Loucy (cell line): ENCODE measurements around the gene TRAPPC14.

ENCODE experiments used
- H2AFZ ChIP-seq: fragments of 200-600 bp; sonication (generic); 2 replicates; pipeline ENCODE4 v1.6.0; 2016; ENCODE audit warnings: antibody characterized with exemption, mild to moderate bottlenecking, low read length, moderate library complexity
- H3F3A ChIP-seq: fragments of 200-600 bp; 2 replicates; pipeline ENCODE4 v1.6.0; 2016; ENCODE audit warnings: antibody characterized with exemption, low read depth, mild to moderate bottlenecking
- H3K27me3 ChIP-seq: fragments of 200-600 bp; sonication (generic); 2 replicates; pipeline ENCODE4 v1.6.1; 2014; ENCODE audit warnings: low read length, mild to moderate bottlenecking; ENCODE audit not compliant: insufficient read depth, poor library complexity, severe bottlenecking
- H3K36me3 ChIP-seq: fragments of 200-600 bp; sonication (generic); 2 replicates; pipeline ENCODE4 v1.6.1; 2016; ENCODE audit warnings: low read length; ENCODE audit not compliant: insufficient read depth
- H3K4me1 ChIP-seq: fragments of 200-600 bp; sonication (generic); 2 replicates; pipeline ENCODE4 v1.5.1; 2014; ENCODE audit warnings: low read length, mild to moderate bottlenecking; ENCODE audit not compliant: insufficient read depth, poor library complexity, severe bottlenecking
- H3K4me2 ChIP-seq: fragments of 200-600 bp; sonication (generic); 2 replicates; pipeline ENCODE4 v1.6.0; 2014; ENCODE audit warnings: antibody characterized with exemption, low read length, low read depth, mild to moderate bottlenecking; ENCODE audit not compliant: poor library complexity, severe bottlenecking
- H3K4me3 ChIP-seq: fragments of 200-600 bp; sonication (generic); 2 replicates; pipeline ENCODE4 v1.5.1; 2014; ENCODE audit warnings: low read length, mild to moderate bottlenecking, mixed read lengths; ENCODE audit not compliant: poor library complexity, severe bottlenecking
- H3K79me2 ChIP-seq: fragments of 200-600 bp; sonication (generic); 2 replicates; pipeline ENCODE4 v1.6.1; 2014; ENCODE audit warnings: low read length; ENCODE audit not compliant: insufficient read depth
- H3K9ac ChIP-seq: fragments of 200-600 bp; sonication (generic); 2 replicates; pipeline ENCODE4 v1.6.0; 2014; ENCODE audit warnings: mild to moderate bottlenecking, low read depth, low read length, moderate library complexity; ENCODE audit not compliant: poor library complexity, severe bottlenecking
- H3K9me2 ChIP-seq: fragments of 200-600 bp; sonication (generic); replicated peaks from 2 replicates; pipeline ENCODE4 v1.6.1; 2016; ENCODE audit warnings: low read depth, low read length, mixed read lengths
- H3K9me3 ChIP-seq: fragments of 200-600 bp; sonication (generic); 2 replicates; pipeline ENCODE4 v1.6.1; 2014; ENCODE audit warnings: mild to moderate bottlenecking, antibody characterized with exemption, low read length, low read depth; ENCODE audit not compliant: insufficient read depth
- H4K20me1 ChIP-seq: fragments of 200-600 bp; sonication (generic); 2 replicates; pipeline ENCODE4 v1.6.0; 2014; ENCODE audit warnings: antibody characterized with exemption, low read length, mild to moderate bottlenecking; ENCODE audit not compliant: insufficient read depth, poor library complexity, severe bottlenecking
- EZH2phosphoT487 ChIP-seq: fragments of 200-600 bp; IDR thresholded peaks from 2 replicates; pipeline ENCODE4 v1.6.1; 2018; ENCODE audit warnings: antibody characterized with exemption, mild to moderate bottlenecking, moderate library complexity, borderline replicate concordance
- TF ChIP-seq, protein P1 (sequence below): fragments of 200-600 bp; sonication (generic); conservative IDR thresholded peaks from 2 replicates; pipeline ENCODE4 v1.5.1; 2014; ENCODE audit warnings: mild to moderate bottlenecking, antibody characterized with exemption, low read length

The TRAPPC14 gene

DNA sequence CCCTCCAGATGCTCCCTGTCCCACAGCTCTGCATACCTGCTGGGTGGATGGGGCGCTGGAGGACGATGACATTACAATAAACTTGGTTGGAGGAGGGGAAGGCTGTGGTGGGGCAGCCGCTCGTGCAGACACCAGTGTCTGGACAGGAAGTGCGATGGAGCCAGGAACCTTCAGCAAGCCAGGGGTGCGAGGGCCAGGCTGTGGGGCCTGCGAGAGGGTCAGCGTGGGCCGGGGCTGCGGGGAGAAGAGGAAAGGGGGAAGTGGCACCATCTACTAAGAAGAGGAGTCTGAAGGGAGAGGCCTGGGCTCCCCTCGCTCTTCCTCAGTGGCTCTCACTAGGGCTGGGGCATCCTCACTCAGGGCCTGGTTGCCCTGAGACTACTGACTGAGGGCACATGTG lies 50.6 kb downstream of the TRAPPC14 start:
- Histone ChIP-seq H3K4me2 (no peak overlapping the region), H3F3A (no peaks in the 10 kb centered on the region), H3K4me1 (no peaks in the 10 kb centered on the region), H3K79me2 (peaks cover 5% of the 10 kb centered on the region; the same call in 1 of the 2 replicates), H3K9ac (no peak overlapping the region), H3K9me3 (no peaks in the 10 kb centered on the region), H3K36me3 (peaks cover 15% of the 10 kb centered on the region; the same call in 1 of the 2 replicates), H3K9me2 (no peaks in the 10 kb centered on the region), H2AFZ (no peak overlapping the region), H3K27me3 (no peaks in the 10 kb centered on the region), H4K20me1 (no peaks in the 10 kb centered on the region), H3K4me3 (no peak overlapping the region)
- TF ChIP-seq, protein P1, sequence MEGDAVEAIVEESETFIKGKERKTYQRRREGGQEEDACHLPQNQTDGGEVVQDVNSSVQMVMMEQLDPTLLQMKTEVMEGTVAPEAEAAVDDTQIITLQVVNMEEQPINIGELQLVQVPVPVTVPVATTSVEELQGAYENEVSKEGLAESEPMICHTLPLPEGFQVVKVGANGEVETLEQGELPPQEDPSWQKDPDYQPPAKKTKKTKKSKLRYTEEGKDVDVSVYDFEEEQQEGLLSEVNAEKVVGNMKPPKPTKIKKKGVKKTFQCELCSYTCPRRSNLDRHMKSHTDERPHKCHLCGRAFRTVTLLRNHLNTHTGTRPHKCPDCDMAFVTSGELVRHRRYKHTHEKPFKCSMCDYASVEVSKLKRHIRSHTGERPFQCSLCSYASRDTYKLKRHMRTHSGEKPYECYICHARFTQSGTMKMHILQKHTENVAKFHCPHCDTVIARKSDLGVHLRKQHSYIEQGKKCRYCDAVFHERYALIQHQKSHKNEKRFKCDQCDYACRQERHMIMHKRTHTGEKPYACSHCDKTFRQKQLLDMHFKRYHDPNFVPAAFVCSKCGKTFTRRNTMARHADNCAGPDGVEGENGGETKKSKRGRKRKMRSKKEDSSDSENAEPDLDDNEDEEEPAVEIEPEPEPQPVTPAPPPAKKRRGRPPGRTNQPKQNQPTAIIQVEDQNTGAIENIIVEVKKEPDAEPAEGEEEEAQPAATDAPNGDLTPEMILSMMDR: no peak
- TF ChIP-seq EZH2phosphoT487: no peak

DNA sequence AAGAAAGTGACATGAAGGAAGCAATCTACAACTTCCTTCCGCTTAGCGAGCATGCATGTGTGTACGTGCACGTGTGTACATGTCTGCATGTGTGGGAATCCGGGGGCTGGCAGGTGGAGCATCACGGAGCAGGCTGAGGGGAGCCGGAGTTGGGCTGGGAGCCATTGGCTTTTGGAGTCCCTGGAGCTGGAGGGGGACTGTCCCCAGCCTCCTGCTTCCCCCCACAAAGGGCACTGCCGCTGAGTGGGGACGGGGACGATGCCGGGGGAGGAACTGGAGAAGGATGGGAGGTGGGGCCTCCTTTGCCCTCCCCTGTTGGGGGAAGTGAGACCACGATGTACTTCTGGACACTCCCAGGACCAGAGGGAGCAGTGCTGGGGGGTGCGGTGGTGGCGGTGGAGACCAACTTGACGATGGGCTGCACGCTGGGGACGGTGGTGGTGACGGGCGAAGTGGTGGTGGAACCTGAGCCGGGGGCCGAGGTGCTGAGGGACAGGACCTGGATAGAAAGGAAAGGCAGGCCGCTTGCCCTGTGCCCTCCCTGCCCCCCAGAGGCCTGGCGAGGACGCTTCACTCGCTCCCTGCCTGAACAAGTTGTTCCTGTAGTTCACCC lies 51.3 kb downstream of the TRAPPC14 start:
- Histone ChIP-seq H3K9ac (no peak overlapping the region), H3K27me3 (no peaks in the 10 kb centered on the region), H3K4me2 (no peak overlapping the region), H3K79me2 (peaks cover 12% of the 10 kb centered on the region), H3K4me3 (no peak overlapping the region), H3K4me1 (peaks cover 6% of the 10 kb centered on the region), H3K9me3 (no peaks in the 10 kb centered on the region), H3K9me2 (no peaks in the 10 kb centered on the region), H3F3A (no peaks in the 10 kb centered on the region), H3K36me3 (peaks cover 15% of the 10 kb centered on the region; the same call in 1 of the 2 replicates), H4K20me1 (no peaks in the 10 kb centered on the region), H2AFZ (no peak overlapping the region)
- TF ChIP-seq, protein P1: no peak
- TF ChIP-seq EZH2phosphoT487: no peak

DNA sequence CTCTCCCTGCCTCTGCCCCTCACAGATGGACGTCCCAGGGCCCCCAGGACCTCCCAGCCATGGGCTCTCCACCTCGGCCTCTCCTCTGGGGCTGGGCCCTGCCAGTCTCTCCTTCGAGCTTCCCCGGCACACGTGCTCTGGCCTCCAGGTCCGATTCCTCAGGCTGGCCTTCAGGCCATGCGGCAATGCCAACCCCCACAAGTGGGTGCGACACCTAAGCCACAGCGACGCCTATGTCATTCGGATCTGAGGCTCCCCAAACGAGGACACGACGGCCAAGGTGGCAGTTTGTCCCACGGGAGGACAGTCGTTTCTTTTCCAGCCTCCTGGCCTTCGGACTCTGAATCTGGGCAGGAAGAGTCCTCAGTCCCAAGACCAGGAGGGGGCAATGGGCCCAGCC lies 51.9 kb downstream of the TRAPPC14 start:
- Histone ChIP-seq H3K9me2 (no peaks in the 10 kb centered on the region), H3K4me2 (no peak overlapping the region), H3K9ac (no peak overlapping the region), H3K4me3 (no peak overlapping the region), H3K36me3 (peaks cover 15% of the 10 kb centered on the region; the same call in 1 of the 2 replicates), H2AFZ (no peak overlapping the region), H3K9me3 (no peaks in the 10 kb centered on the region), H3K79me2 (peaks cover 16% of the 10 kb centered on the region), H3F3A (no peaks in the 10 kb centered on the region), H3K4me1 (peaks cover 9% of the 10 kb centered on the region), H3K27me3 (no peaks in the 10 kb centered on the region), H4K20me1 (no peaks in the 10 kb centered on the region)
- TF ChIP-seq EZH2phosphoT487: no peak
- TF ChIP-seq, protein P1: no peak
